CD14-positive monocyte (primary cell): Measurements from ENCODE around the gene CFAP97D1. TPM values are rescaled to one million over a fixed set of nuclear protein-coding genes. Genes with fewer than 3 reads are reported as not detected.

Experiments
- DNase-seq, 3 donors: peaks; one replicate each; pipeline ENCODE4 v3.0.0-alpha.2; 2011 to 2022
- H2AFZ ChIP-seq: 2 replicates; pipeline ENCODE4 v1.6.0; 2012; ENCODE audit warnings: mild to moderate bottlenecking, low read depth, low read length, inconsistent platforms; ENCODE audit not compliant: insufficient read depth, poor library complexity, severe bottlenecking
- H3K27ac ChIP-seq, 2 donors: 1 replicate in 1 of 2; 2 replicates in 1 of 2; pipeline ENCODE4 v1.5.1; 2012 to 2013; ENCODE audit warnings: low read length in 2 of 2, control low read depth in 1 of 2, inconsistent platforms in 1 of 2, low read depth in 1 of 2, mild to moderate bottlenecking in 1 of 2
- H3K27me3 ChIP-seq, 2 donors: one replicate each; pipeline versions ENCODE4 v1.6.0 to v1.6.1; 2011 to 2013; ENCODE audit warnings: low read length in 2 of 2; ENCODE audit not compliant: control insufficient read depth in 2 of 2, insufficient read depth in 2 of 2
- H3K36me3 ChIP-seq, 2 donors: replicated peaks in 1 of 2; 1 replicate in 1 of 2; 2 replicates in 1 of 2; pipeline versions ENCODE4 v1.5.1 to v1.6.1; 2012 to 2013; ENCODE audit warnings: low read length in 2 of 2, control low read depth in 1 of 2, inconsistent platforms in 1 of 2, mild to moderate bottlenecking in 1 of 2; ENCODE audit not compliant: insufficient read depth in 2 of 2, control insufficient read depth in 1 of 2
- H3K4me1 ChIP-seq, 2 donors: 1 replicate in 1 of 2; 2 replicates in 1 of 2; pipeline versions ENCODE4 v1.5.1 to v1.6.1; 2012 to 2013; ENCODE audit warnings: low read length in 2 of 2, control low read depth in 1 of 2, inconsistent platforms in 1 of 2, mild to moderate bottlenecking in 1 of 2, moderate library complexity in 1 of 2; ENCODE audit not compliant: insufficient read depth in 2 of 2, control insufficient read depth in 1 of 2
- H3K4me2 ChIP-seq: replicated peaks from 2 replicates; pipeline ENCODE3; 2012; ENCODE audit warnings: low read length, moderate library complexity, mild to moderate bottlenecking; ENCODE audit not compliant: poor library complexity, severe bottlenecking; ENCODE audit errors: extremely low read depth
- H3K4me3 ChIP-seq, 3 experiments: fragments of 200-600 bp in 1 of 3; sonication (generic) in 1 of 3; replicated peaks in 1 of 3; 1 replicate in 2 of 3; 2 replicates in 1 of 3; pipeline ENCODE4 v1.5.1; 2011 to 2013; ENCODE audit warnings: low read length in 3 of 3, mild to moderate bottlenecking in 3 of 3, control low read depth in 2 of 3, low read depth in 2 of 3, inconsistent platforms in 1 of 3, moderate library complexity in 1 of 3
- H3K79me2 ChIP-seq: 2 replicates; pipeline ENCODE4 v1.6.0; 2012; ENCODE audit warnings: mild to moderate bottlenecking, control low read depth, inconsistent platforms, low read length, moderate library complexity; ENCODE audit not compliant: insufficient read depth
- H3K9ac ChIP-seq: 2 replicates; pipeline ENCODE4 v1.6.0; 2017; ENCODE audit warnings: low read length, mild to moderate bottlenecking; ENCODE audit not compliant: insufficient read depth, poor library complexity, severe bottlenecking
- H3K9me3 ChIP-seq, 2 donors: replicated peaks in 1 of 2; 1 replicate in 1 of 2; 2 replicates in 1 of 2; pipeline versions ENCODE4 v1.5.1 to v1.6.1; 2012 to 2013; ENCODE audit warnings: low read length in 2 of 2, control low read depth in 1 of 2; ENCODE audit not compliant: control insufficient read depth in 1 of 2, insufficient read depth in 1 of 2
- H4K20me1 ChIP-seq: 2 replicates; pipeline ENCODE4 v1.6.0; 2012; ENCODE audit warnings: mild to moderate bottlenecking, low read length, control low read depth, moderate library complexity; ENCODE audit not compliant: insufficient read depth
- H3K27ac Mint-ChIP-seq, 7 donors: one replicate each; pipeline ENCODE4 v1.8.0; 2020; ENCODE audit warnings: mild to moderate bottlenecking in 7 of 7, mixed read lengths in 7 of 7, moderate library complexity in 6 of 7, inconsistent platforms in 2 of 7
- H3K27me3 Mint-ChIP-seq, 3 donors: one replicate each; pipeline ENCODE4 v1.8.0; 2021 to 2022; ENCODE audit warnings: low read depth in 3 of 3, mild to moderate bottlenecking in 3 of 3, mixed read lengths in 3 of 3, moderate library complexity in 3 of 3, inconsistent platforms in 1 of 3
- H3K36me3 Mint-ChIP-seq, 2 donors: one replicate each; pipeline ENCODE4 v1.8.0; 2020; ENCODE audit warnings: mixed read lengths in 2 of 2, inconsistent platforms in 1 of 2, mild to moderate bottlenecking in 1 of 2
- H3K4me1 Mint-ChIP-seq: one replicate; pipeline ENCODE4 v1.8.0; 2020; ENCODE audit warnings: mild to moderate bottlenecking, mixed read lengths
- H3K4me3 Mint-ChIP-seq, 2 donors: one replicate each; pipeline ENCODE4 v1.8.0; 2020; ENCODE audit warnings: mild to moderate bottlenecking in 2 of 2, mixed read lengths in 2 of 2, moderate library complexity in 1 of 2
- H3K9me3 Mint-ChIP-seq, 7 donors: one replicate each; pipeline ENCODE4 v1.8.0; 2020 to 2022; ENCODE audit warnings: mixed read lengths in 7 of 7, mild to moderate bottlenecking in 6 of 7, moderate library complexity in 6 of 7, inconsistent platforms in 2 of 7
- CTCF ChIP-seq: fragments of 200-600 bp; IDR thresholded peaks from one replicate; pipeline ENCODE4 v1.8.0; 2022; ENCODE audit warnings: antibody characterized with exemption, mild to moderate bottlenecking
- WGBS: methylation state at CpG from one replicate; pipeline ENCODE4 v1.1.5; 2013; ENCODE audit warnings: missing lambda C conversion rate; ENCODE audit not compliant: insufficient coverage; 5-methylcytosine and 5-hydroxymethylcytosine counted together
- intact Hi-C, 2 donors: fragments of 100-400 bp; cut with micrococcal nuclease; formaldehyde crosslinking; loops; one replicate each; pipeline versions ENCODE4 v1.15.0 to v1.15.1; 2023
- polyA plus RNA-seq, 3 donors: library from polyadenylated mRNA; depleted of rRNA in 1 of 3; unstranded in 2 of 3; stranded (reverse) in 1 of 3; fragments of 300-500 nt in 2 of 3; fragments of >200 nt in 1 of 3; fragmentation: Illumina TruSeq in 2 of 3; gene quantifications; 1 replicate in 2 of 3; 2 replicates in 1 of 3; pipeline ENCODE4 v1.2.3, GENCODE V29; 2012 to 2021

The CFAP97D1 gene
- polyA plus RNA-seq, 3 donors: 0.07 TPM; not detected in 2

- H3K4me1 Mint-ChIP-seq: peaks cover 69% of the 10 kb centered on the region
- intact Hi-C loops: no loop called here
- Histone ChIP-seq H3K9me3 (no peaks in the 10 kb centered on the region), H3K79me2 (peaks cover 6% of the 10 kb centered on the region), H3K4me3 (no peak overlapping the region), H3K9ac (no peak overlapping the region), H2AFZ (no peak overlapping the region), H3K27ac (no peak overlapping the region), H4K20me1 (no peaks in the 10 kb centered on the region), H3K4me1 (peaks cover 47 to 80% of the 10 kb centered on the region in 2 donors), H3K27me3 (no peaks in the 10 kb centered on the region), H3K4me2 (no peak overlapping the region), H3K36me3 (no peaks in the 10 kb centered on the region)
- no peak for TF ChIP-seq CTCF
- H3K36me3 Mint-ChIP-seq: no peaks in the 10 kb centered on the region
- H3K4me3 Mint-ChIP-seq: peak overlapping the region in 1 of 2 donors; percentile 3
- WGBS: 72% methylated on average over 13 of the region's 15 CpGs
- H3K27ac Mint-ChIP-seq: peak overlapping the region in 2 of 7 donors; percentile 13 to 23
- peaks cover 0 to 7% (median 4%) of the 10 kb centered on the region in 3 donors for H3K27me3 Mint-ChIP-seq
- H3K9me3 Mint-ChIP-seq: no peaks in the 10 kb centered on the region
- DNase-seq: no peak
Observed at GRCh38 chr17:43782913-43783680, 2.9 kb downstream of the CFAP97D1 start.

- TF ChIP-seq CTCF: no peak
- H3K27me3 Mint-ChIP-seq: peaks cover 0 to 7% (median 4%) of the 10 kb centered on the region in 3 donors
- intact Hi-C loops: no loop called here
- H3K4me2 ChIP-seq: no peak overlapping the region
- H3K79me2 ChIP-seq: no peaks in the 10 kb centered on the region
- H3K27ac ChIP-seq: no peak overlapping the region
- no peaks in the 10 kb centered on the region for H3K9me3 ChIP-seq
- DNase-seq: no peak
- H2AFZ ChIP-seq: no peak overlapping the region
- no peak overlapping the region for H3K27ac Mint-ChIP-seq
- H3K4me3 ChIP-seq: no peak overlapping the region
- no peak overlapping the region for H3K9ac ChIP-seq
- H4K20me1 ChIP-seq: no peaks in the 10 kb centered on the region
- H3K4me1 Mint-ChIP-seq: peaks cover 73% of the 10 kb centered on the region
- 100% methylated on average over 1 of the region's 2 CpGs for WGBS
- H3K4me1 ChIP-seq: peaks cover 45 to 79% of the 10 kb centered on the region in 2 donors
- no peaks in the 10 kb centered on the region for H3K36me3 Mint-ChIP-seq
- no peaks in the 10 kb centered on the region for H3K27me3 ChIP-seq
- no peaks in the 10 kb centered on the region for H3K36me3 ChIP-seq
- no peak overlapping the region for H3K4me3 Mint-ChIP-seq
- H3K9me3 Mint-ChIP-seq: no peaks in the 10 kb centered on the region
Observed at GRCh38 chr17:43784068-43784467, 3.8 kb downstream of the CFAP97D1 start.
